Liver (tissue), 9 donors: ENCODE measurements around the gene HMGB2. TPM values are rescaled to one million over a fixed set of nuclear protein-coding genes. Genes with fewer than 3 reads are reported as not detected.

Experiments used
- DNase-seq: peaks from one replicate; pipeline ENCODE4 v3.0.0-alpha.2; 2017; ENCODE audit warnings: low spot score
- H3K27ac ChIP-seq, 2 donors: one replicate each; pipeline ENCODE4 v1.7.0; 2013; ENCODE audit warnings: inconsistent platforms in 2 of 2, low read length in 2 of 2, control low read depth in 1 of 2, low read depth in 1 of 2, mild to moderate bottlenecking in 1 of 2
- H3K27me3 ChIP-seq, 4 donors: one replicate each; pipeline versions ENCODE4 v1.6.1 to v1.7.0; 2013; ENCODE audit warnings: low read length in 3 of 4, inconsistent platforms in 1 of 4, mild to moderate bottlenecking in 1 of 4, moderate library complexity in 1 of 4; ENCODE audit not compliant: control insufficient read depth in 4 of 4, insufficient read depth in 4 of 4
- H3K36me3 ChIP-seq, 4 donors: one replicate each; pipeline versions ENCODE4 v1.6.1 to v1.7.0; 2013; ENCODE audit warnings: low read length in 3 of 4, mild to moderate bottlenecking in 3 of 4, low read depth in 1 of 4, moderate library complexity in 1 of 4; ENCODE audit not compliant: control insufficient read depth in 4 of 4, insufficient read depth in 3 of 4
- H3K4me1 ChIP-seq, 4 donors: one replicate each; pipeline versions ENCODE4 v1.6.1 to v1.7.0; 2013; ENCODE audit warnings: low read length in 3 of 4, mild to moderate bottlenecking in 3 of 4, moderate library complexity in 1 of 4; ENCODE audit not compliant: control insufficient read depth in 4 of 4, insufficient read depth in 4 of 4
- H3K4me3 ChIP-seq, 3 donors: one replicate each; pipeline versions ENCODE4 v1.6.1 to v1.7.0; 2013; ENCODE audit warnings: low read length in 3 of 3, control low read depth in 1 of 3, low read depth in 1 of 3, mild to moderate bottlenecking in 1 of 3
- H3K9ac ChIP-seq, 2 donors: one replicate each; pipeline ENCODE4 v1.7.0; 2013; ENCODE audit warnings: low read length in 2 of 2, mild to moderate bottlenecking in 2 of 2, moderate library complexity in 2 of 2, control low read depth in 1 of 2, low read depth in 1 of 2
- H3K9me3 ChIP-seq, 4 donors: one replicate each; pipeline versions ENCODE4 v1.6.1 to v1.7.0; 2013; ENCODE audit warnings: low read length in 3 of 4; ENCODE audit not compliant: control insufficient read depth in 4 of 4
- FOXA2 ChIP-seq: IDR thresholded peaks from 2 replicates; pipeline ENCODE4 v1.6.1; 2016; ENCODE audit warnings: antibody characterized with exemption
- JUND ChIP-seq, 2 donors: IDR thresholded peaks; 2 replicates each; pipeline ENCODE4 v1.6.1; 2016; ENCODE audit warnings: antibody characterized with exemption in 2 of 2
- WGBS: extraction: QIAGEN DNeasy Blood & Tissue Kit; methylation state at CpG from one replicate; pipeline ENCODE4 v1.1.7; 2013; 5-methylcytosine and 5-hydroxymethylcytosine counted together
- polyA plus RNA-seq, 2 donors: library from polyadenylated mRNA; stranded (reverse) in 1 of 2; unstranded in 1 of 2; fragments of 200-250 nt in 1 of 2; fragments of >200 nt in 1 of 2; fragmentation: Nextera tagmentation in 1 of 2; extraction: Ambion mirVana in 1 of 2; gene quantifications; one replicate each; pipeline versions ENCODE4 v1.2.1 to v1.2.3, GENCODE V29; 2013 to 2015
- total RNA-seq, 2 donors: library from RNA; depleted of rRNA; stranded (reverse); fragments of >200 nt; gene quantifications; one replicate each; pipeline ENCODE4 v1.2.3, GENCODE V29; 2014
- TF ChIP-seq, protein P1 (sequence below): IDR thresholded peaks from 2 replicates; pipeline ENCODE4 v1.6.1; 2016; ENCODE audit warnings: antibody characterized with exemption
- donor health status: healthy.
- donor health status: healthy.
- donor health status: healthy.
- donor health status: healthy.
- donor health status: healthy.

Gene HMGB2
- total and polyA plus RNA-seq, 4 donors: 7.2 to 271 (median 16.9) TPM

- no peaks in the 10 kb centered on the region for H3K27me3 ChIP-seq
- WGBS: 83% methylated on average over 14 of the region's 14 CpGs
- H3K27ac ChIP-seq: no peak overlapping the region
- no peak overlapping the region for H3K9ac ChIP-seq
- H3K4me1 ChIP-seq: no peaks in the 10 kb centered on the region
- H3K9me3 ChIP-seq: peaks cover 4 to 25% (median 7%) of the 10 kb centered on the region in 4 donors
- H3K4me3 ChIP-seq: no peak overlapping the region
- H3K36me3 ChIP-seq: no peaks in the 10 kb centered on the region
- no peak for DNase-seq
- no peak for TF ChIP-seq FOXA2
- TF ChIP-seq, protein P1, sequence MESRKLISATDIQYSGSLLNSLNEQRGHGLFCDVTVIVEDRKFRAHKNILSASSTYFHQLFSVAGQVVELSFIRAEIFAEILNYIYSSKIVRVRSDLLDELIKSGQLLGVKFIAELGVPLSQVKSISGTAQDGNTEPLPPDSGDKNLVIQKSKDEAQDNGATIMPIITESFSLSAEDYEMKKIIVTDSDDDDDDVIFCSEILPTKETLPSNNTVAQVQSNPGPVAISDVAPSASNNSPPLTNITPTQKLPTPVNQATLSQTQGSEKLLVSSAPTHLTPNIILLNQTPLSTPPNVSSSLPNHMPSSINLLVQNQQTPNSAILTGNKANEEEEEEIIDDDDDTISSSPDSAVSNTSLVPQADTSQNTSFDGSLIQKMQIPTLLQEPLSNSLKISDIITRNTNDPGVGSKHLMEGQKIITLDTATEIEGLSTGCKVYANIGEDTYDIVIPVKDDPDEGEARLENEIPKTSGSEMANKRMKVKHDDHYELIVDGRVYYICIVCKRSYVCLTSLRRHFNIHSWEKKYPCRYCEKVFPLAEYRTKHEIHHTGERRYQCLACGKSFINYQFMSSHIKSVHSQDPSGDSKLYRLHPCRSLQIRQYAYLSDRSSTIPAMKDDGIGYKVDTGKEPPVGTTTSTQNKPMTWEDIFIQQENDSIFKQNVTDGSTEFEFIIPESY: no peak
- no peak for TF ChIP-seq JUND (IDR thresholded peaks at IDR 0.05)
Observed at GRCh38 chr4:173281406-173282255, 52.5 kb downstream of the HMGB2 start.

Other genes starting within 250 kb of the HMGB2 start
- gene GALNT7, start 165.5 kb downstream of the HMGB2 start, total RNA-seq: 10 to 100 TPM in 1 of 2 donors, 1 to 10 TPM in 1; 3.3 to 13.0 TPM
- 1 to 10 TPM in 1 of 2 donors, under 1 TPM in 1; 0.65 to 1.0 TPM for gene GALNT7, start 165.5 kb downstream of the HMGB2 start, polyA plus RNA-seq
- 1 to 10 TPM; 3.6 to 10.0 TPM for gene SAP30, start 36.6 kb upstream of the HMGB2 start, total RNA-seq
- 1 to 10 TPM; 1.3 to 3.7 TPM for gene SAP30, start 36.6 kb upstream of the HMGB2 start, polyA plus RNA-seq
- under 1 TPM in 1 of 2 donors, not detected in 1; under 0.01 TPM for gene SCRG1, start 64.8 kb upstream of the HMGB2 start, total RNA-seq
- under 1 TPM; 0.01 to 0.46 TPM for gene SCRG1, start 64.8 kb upstream of the HMGB2 start, polyA plus RNA-seq
- 1 to 10 TPM; 2.1 to 4.7 TPM for gene HAND2, start 195.9 kb upstream of the HMGB2 start, total RNA-seq
- 1 to 10 TPM; 2.9 to 4.5 TPM for gene HAND2, start 195.9 kb upstream of the HMGB2 start, polyA plus RNA-seq